ENCODE data around the gene ANK3. TPM values are rescaled to one million over a fixed set of nuclear protein-coding genes. Genes with fewer than 3 reads are reported as not detected.

Gene ANK3
- total and polyA plus RNA-seq, 2 donors (not counting 3 experiments of a cell fraction or from before 2014, with no cell fraction given), result 0.88 to 8.5 TPM

DNA sequence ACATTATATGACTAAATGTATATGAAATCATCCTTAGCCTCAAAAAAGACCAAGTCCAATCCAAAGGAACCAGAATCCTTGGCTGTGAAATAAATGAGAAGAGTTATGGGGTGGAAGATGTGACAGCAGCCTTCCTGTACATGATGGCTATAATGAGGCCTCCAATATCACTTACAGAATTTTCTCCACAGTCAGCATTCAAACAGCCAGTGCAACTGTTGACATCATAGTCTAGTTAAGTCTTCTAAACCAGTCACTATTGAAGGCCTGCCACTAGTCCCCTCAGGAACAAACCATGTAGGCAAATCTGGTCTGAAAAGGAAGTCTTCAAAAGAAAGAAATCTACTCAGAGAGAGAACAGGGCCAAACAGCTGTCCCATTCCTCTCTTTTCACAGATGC lies 263.8 kb downstream of the ANK3 start:
- H3K27ac ChIP-seq (ENCODE audit: insufficient read depth, low read depth, low read length), result no peak overlapping the region
- POLR2A ChIA-PET, result no interaction called here
- BruUV-seq (replicated peaks), result no TSS peak
- TF ChIP-seq EZH2 (IDR thresholded peaks at IDR 0.05; ENCODE audit: borderline replicate concordance, low read depth, low read length, severe bottlenecking) (no peak), POLR2AphosphoS5 (IDR thresholded peaks at IDR 0.05; ENCODE audit: insufficient read depth, low read depth, low read length) (no peak), GATA2 (IDR thresholded peaks at IDR 0.05; ENCODE audit: insufficient read depth, insufficient read length, low read depth, low read length) (no peak), JUN (IDR thresholded peaks at IDR 0.05; ENCODE audit: borderline replicate concordance, insufficient read depth, insufficient read length, low read depth) (no peak), MYC (IDR thresholded peaks at IDR 0.05; ENCODE audit: low read depth, low read length) (no peak), CTCF (IDR thresholded peaks at IDR 0.05; ENCODE audit: extremely low read depth in 1 of 2, insufficient read depth in 1 of 2, low read depth in 1 of 2, low read length in 2 of 2) (no peak), FOS (IDR thresholded peaks at IDR 0.05; ENCODE audit: borderline replicate concordance, insufficient read depth, low read length) (no peak), POLR2A (IDR thresholded peaks at IDR 0.05; ENCODE audit: low read depth, low read length) (no peak), MAX (IDR thresholded peaks at IDR 0.05; ENCODE audit: insufficient read depth, insufficient read length) (no peak)
- dilution Hi-C loops (cut with MboI; ENCODE audit: extremely low pct_ligation_motif_present, low sequenced_read_pairs) (no loop called here), intact Hi-C loops (cut with micrococcal nuclease) (no loop called here)
- no peaks in the 10 kb centered on the region for H4K20me1 ChIP-seq (replicated peaks; ENCODE audit: control insufficient read depth, extremely low read depth, insufficient read depth, low read length)
- H3K4me3 ChIP-seq (replicated peaks in 1 of 3; ENCODE audit: insufficient read depth in 1 of 3, low read depth in 1 of 3, low read length in 3 of 3), result no peak overlapping the region
- peaks cover 11% of the 10 kb centered on the region for H3K4me1 ChIP-seq (ENCODE audit: control insufficient read depth, extremely low read depth, insufficient read depth, low read length)
- no peaks in the 10 kb centered on the region for H3K9me1 ChIP-seq (replicated peaks; ENCODE audit: control insufficient read depth, extremely low read depth, insufficient read depth, low read length)
- DNase-seq (ENCODE audit: low read depth, low spot score) (no peak), FAIRE-seq (no peak)
- no peak overlapping the region for H3K9ac ChIP-seq (replicated peaks; ENCODE audit: extremely low read depth, insufficient read depth, low read length)
- H3K4me2 ChIP-seq (ENCODE audit: insufficient read depth, low read length), result no peak overlapping the region
- H3K27me3 ChIP-seq (ENCODE audit: control insufficient read depth in 2 of 2, insufficient read depth in 2 of 2, low read length in 2 of 2), result no peaks in the 10 kb centered on the region
- H3K79me2 ChIP-seq (ENCODE audit: control insufficient read depth, insufficient read depth, low read length), result no peaks in the 10 kb centered on the region
- no peaks in the 10 kb centered on the region for H3K36me3 ChIP-seq (ENCODE audit: control insufficient read depth in 2 of 2, extremely low read depth in 1 of 2, insufficient read depth in 2 of 2, low read length in 2 of 2)
- H2AFZ ChIP-seq (ENCODE audit: low read depth, low read length), result no peak overlapping the region
- no peaks in the 10 kb centered on the region for H3K9me3 ChIP-seq (replicated peaks; ENCODE audit: control insufficient read depth, insufficient read depth, low read length)
- CTCF ChIA-PET, result interaction anchor here (1.4 kb wide), 1 partner anchor 78 kb away, joined by 4 read pairs; no protein-coding TSS in a partner anchor
